H1 (cell line): ENCODE results near the gene NUBP2.

Experiments used
- CBX5 ChIP-seq: fragments of 300-800, 300-1000 bp; sonication (generic); IDR thresholded peaks from 2 replicates; pipeline ENCODE4 v1.7.1; 2016; ENCODE audit warnings: antibody characterized with exemption, low read length, low read depth
- CTCF ChIP-seq, 3 experiments: IDR thresholded peaks; 1 replicate in 2 of 3; 2 replicates in 1 of 3; pipeline versions ENCODE4 v1.5.1 to v1.6.1; 2011; ENCODE audit warnings: low read length in 3 of 3, mild to moderate bottlenecking in 3 of 3, inconsistent platforms in 2 of 3, low read depth in 1 of 3, moderate library complexity in 1 of 3; ENCODE audit not compliant: insufficient read depth in 1 of 3; ENCODE audit errors: control extremely low read depth in 1 of 3
- EP300 ChIP-seq, 2 experiments: IDR thresholded peaks; 1 replicate in 1 of 2; 2 replicates in 1 of 2; pipeline ENCODE4 v1.6.1; 2011 to 2012; ENCODE audit warnings: low read depth in 2 of 2, low read length in 2 of 2, mild to moderate bottlenecking in 2 of 2, borderline replicate concordance in 1 of 2, inconsistent platforms in 1 of 2, moderate library complexity in 1 of 2
- POLR2A ChIP-seq, 2 experiments: IDR thresholded peaks; 1 replicate in 1 of 2; 2 replicates in 1 of 2; pipeline ENCODE4 v1.6.1; 2011; ENCODE audit warnings: low read depth in 2 of 2, low read length in 2 of 2, mild to moderate bottlenecking in 2 of 2; ENCODE audit errors: control extremely low read depth in 1 of 2
- RFX5 ChIP-seq: IDR thresholded peaks from 2 replicates; pipeline ENCODE4 v1.6.1; 2011; ENCODE audit warnings: low read depth, low read length, improper control_type of control experiment, borderline replicate concordance
- SRF ChIP-seq: IDR thresholded peaks from 2 replicates; pipeline ENCODE4 v1.6.1; 2011; ENCODE audit warnings: mild to moderate bottlenecking, low read depth, low read length, moderate library complexity
- USF2 ChIP-seq: IDR thresholded peaks from 2 replicates; pipeline ENCODE4 v1.6.1; 2011; ENCODE audit warnings: low read length, improper control_type of control experiment
- ZNF274 ChIP-seq: IDR thresholded peaks from 2 replicates; pipeline ENCODE4 v1.7.0; 2012; ENCODE audit warnings: low read length, borderline replicate concordance; ENCODE audit errors: extremely low read depth

DNA sequence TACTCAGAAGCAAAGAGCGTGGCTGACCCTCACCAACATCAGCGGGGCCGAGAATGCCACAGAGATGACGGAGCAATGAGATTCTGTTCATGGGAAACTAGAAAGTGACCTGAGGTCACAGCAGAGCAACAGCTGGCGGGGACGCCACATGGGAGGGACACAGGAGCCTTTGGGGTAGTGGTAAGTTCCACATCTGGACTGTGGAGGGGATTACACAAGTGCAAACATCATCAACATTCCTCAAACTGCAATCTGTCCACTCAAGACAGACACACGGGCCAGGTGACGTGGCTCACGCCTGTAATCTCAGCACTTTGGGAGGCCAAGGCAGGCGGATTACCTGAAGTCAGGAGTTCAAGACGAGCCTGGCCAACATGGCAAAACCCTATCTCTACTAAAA is 32.7 kb downstream of the NUBP2 start:
- TF ChIP-seq SRF (no peak), ZNF274 (no peak), CTCF (IDR thresholded peaks at IDR 0.05; ENCODE audit: control extremely low read depth in 1 of 3, insufficient read depth in 1 of 3, low read depth in 1 of 3, low read length in 3 of 3) (no peak), EP300 (IDR thresholded peaks at IDR 0.05; ENCODE audit: borderline replicate concordance in 1 of 2, low read depth in 2 of 2, low read length in 2 of 2) (no peak), CBX5 (no peak), USF2 (no peak), POLR2A (IDR thresholded peaks at IDR 0.05; ENCODE audit: control extremely low read depth in 1 of 2, low read depth in 2 of 2, low read length in 2 of 2) (no peak), RFX5 (no peak)
